Liver (tissue), 9 donors: ENCODE data around the gene LEMD1. TPM values are rescaled to one million over a fixed set of nuclear protein-coding genes. Genes with fewer than 3 reads are reported as not detected.

Experiments
- DNase-seq: peaks from one replicate; pipeline ENCODE4 v3.0.0-alpha.2; 2017; ENCODE audit warnings: low spot score
- H3K27ac ChIP-seq, 2 donors: one replicate each; pipeline ENCODE4 v1.7.0; 2013; ENCODE audit warnings: inconsistent platforms in 2 of 2, low read length in 2 of 2, control low read depth in 1 of 2, low read depth in 1 of 2, mild to moderate bottlenecking in 1 of 2
- H3K27me3 ChIP-seq, 4 donors: one replicate each; pipeline versions ENCODE4 v1.6.1 to v1.7.0; 2013; ENCODE audit warnings: low read length in 3 of 4, inconsistent platforms in 1 of 4, mild to moderate bottlenecking in 1 of 4, moderate library complexity in 1 of 4; ENCODE audit not compliant: control insufficient read depth in 4 of 4, insufficient read depth in 4 of 4
- H3K36me3 ChIP-seq, 4 donors: one replicate each; pipeline versions ENCODE4 v1.6.1 to v1.7.0; 2013; ENCODE audit warnings: low read length in 3 of 4, mild to moderate bottlenecking in 3 of 4, low read depth in 1 of 4, moderate library complexity in 1 of 4; ENCODE audit not compliant: control insufficient read depth in 4 of 4, insufficient read depth in 3 of 4
- H3K4me1 ChIP-seq, 4 donors: one replicate each; pipeline versions ENCODE4 v1.6.1 to v1.7.0; 2013; ENCODE audit warnings: low read length in 3 of 4, mild to moderate bottlenecking in 3 of 4, moderate library complexity in 1 of 4; ENCODE audit not compliant: control insufficient read depth in 4 of 4, insufficient read depth in 4 of 4
- H3K4me3 ChIP-seq, 3 donors: one replicate each; pipeline versions ENCODE4 v1.6.1 to v1.7.0; 2013; ENCODE audit warnings: low read length in 3 of 3, control low read depth in 1 of 3, low read depth in 1 of 3, mild to moderate bottlenecking in 1 of 3
- H3K9ac ChIP-seq, 2 donors: one replicate each; pipeline ENCODE4 v1.7.0; 2013; ENCODE audit warnings: low read length in 2 of 2, mild to moderate bottlenecking in 2 of 2, moderate library complexity in 2 of 2, control low read depth in 1 of 2, low read depth in 1 of 2
- H3K9me3 ChIP-seq, 4 donors: one replicate each; pipeline versions ENCODE4 v1.6.1 to v1.7.0; 2013; ENCODE audit warnings: low read length in 3 of 4; ENCODE audit not compliant: control insufficient read depth in 4 of 4
- EGR1 ChIP-seq, 2 donors: IDR thresholded peaks; 2 replicates each; pipeline ENCODE4 v1.6.1; 2016 to 2018; ENCODE audit warnings: antibody characterized with exemption in 2 of 2, low read depth in 2 of 2
- FOXA1 ChIP-seq: IDR thresholded peaks from 2 replicates; pipeline ENCODE4 v1.6.1; 2016; ENCODE audit warnings: antibody characterized with exemption
- FOXA2 ChIP-seq: IDR thresholded peaks from 2 replicates; pipeline ENCODE4 v1.6.1; 2016; ENCODE audit warnings: antibody characterized with exemption
- GABPA ChIP-seq, 2 donors: IDR thresholded peaks in 1 of 2; conservative IDR thresholded peaks in 1 of 2; 2 replicates each; pipeline ENCODE4 v1.6.1; 2016; ENCODE audit warnings: antibody characterized with exemption in 2 of 2, mild to moderate bottlenecking in 1 of 2, moderate library complexity in 1 of 2
- HNF4A ChIP-seq, 2 donors: conservative IDR thresholded peaks; 2 replicates each; pipeline ENCODE4 v1.6.1; 2016; ENCODE audit warnings: antibody characterized with exemption in 2 of 2, mild to moderate bottlenecking in 2 of 2
- HNF4G ChIP-seq: IDR thresholded peaks from 2 replicates; pipeline ENCODE4 v1.6.1; 2016; ENCODE audit warnings: antibody characterized with exemption
- JUND ChIP-seq, 2 donors: IDR thresholded peaks; 2 replicates each; pipeline ENCODE4 v1.6.1; 2016; ENCODE audit warnings: antibody characterized with exemption in 2 of 2
- NR2F2 ChIP-seq: IDR thresholded peaks from 2 replicates; pipeline ENCODE4 v1.6.1; 2016; ENCODE audit warnings: antibody characterized with exemption
- RAD21 ChIP-seq, 2 donors: IDR thresholded peaks; 2 replicates each; pipeline ENCODE4 v1.6.1; 2016; ENCODE audit warnings: antibody characterized with exemption in 2 of 2, mild to moderate bottlenecking in 2 of 2
- REST ChIP-seq: IDR thresholded peaks from 2 replicates; pipeline ENCODE4 v1.6.1; 2016; ENCODE audit warnings: antibody characterized with exemption, mild to moderate bottlenecking
- RXRA ChIP-seq, 2 donors: IDR thresholded peaks; 2 replicates each; pipeline ENCODE4 v1.6.1; 2017 to 2018; ENCODE audit warnings: antibody characterized with exemption in 2 of 2, mild to moderate bottlenecking in 1 of 2
- SP1 ChIP-seq: IDR thresholded peaks from 2 replicates; pipeline ENCODE4 v1.6.1; 2018; ENCODE audit warnings: antibody characterized with exemption, mild to moderate bottlenecking
- TAF1 ChIP-seq: conservative IDR thresholded peaks from 2 replicates; pipeline ENCODE4 v1.6.1; 2016; ENCODE audit warnings: antibody characterized with exemption, mild to moderate bottlenecking
- YY1 ChIP-seq: IDR thresholded peaks from 2 replicates; pipeline ENCODE4 v1.6.1; 2016; ENCODE audit warnings: antibody characterized with exemption, mild to moderate bottlenecking
- ZBTB33 ChIP-seq: IDR thresholded peaks from 2 replicates; pipeline ENCODE4 v1.6.1; 2016; ENCODE audit warnings: antibody characterized with exemption
- WGBS: extraction: QIAGEN DNeasy Blood & Tissue Kit; methylation state at CpG from one replicate; pipeline ENCODE4 v1.1.7; 2013; 5-methylcytosine and 5-hydroxymethylcytosine counted together
- polyA plus RNA-seq, 2 donors: library from polyadenylated mRNA; stranded (reverse) in 1 of 2; unstranded in 1 of 2; fragments of 200-250 nt in 1 of 2; fragments of >200 nt in 1 of 2; fragmentation: Nextera tagmentation in 1 of 2; extraction: Ambion mirVana in 1 of 2; gene quantifications; one replicate each; pipeline versions ENCODE4 v1.2.1 to v1.2.3, GENCODE V29; 2013 to 2015
- total RNA-seq, 2 donors: library from RNA; depleted of rRNA; stranded (reverse); fragments of >200 nt; gene quantifications; one replicate each; pipeline ENCODE4 v1.2.3, GENCODE V29; 2014
- TF ChIP-seq, protein P1 (sequence below): IDR thresholded peaks from 2 replicates; pipeline ENCODE4 v1.6.1; 2016; ENCODE audit warnings: antibody characterized with exemption
- TF ChIP-seq, protein P2 (sequence below): IDR thresholded peaks from 2 replicates; pipeline ENCODE4 v1.6.1; 2016; ENCODE audit warnings: antibody characterized with exemption
- donor health status: healthy.
- donor health status: healthy.
- donor health status: healthy.
- donor health status: healthy.
- donor health status: healthy.

LEMD1 gene
- total and polyA plus RNA-seq, 4 donors, result not detected

DNA sequence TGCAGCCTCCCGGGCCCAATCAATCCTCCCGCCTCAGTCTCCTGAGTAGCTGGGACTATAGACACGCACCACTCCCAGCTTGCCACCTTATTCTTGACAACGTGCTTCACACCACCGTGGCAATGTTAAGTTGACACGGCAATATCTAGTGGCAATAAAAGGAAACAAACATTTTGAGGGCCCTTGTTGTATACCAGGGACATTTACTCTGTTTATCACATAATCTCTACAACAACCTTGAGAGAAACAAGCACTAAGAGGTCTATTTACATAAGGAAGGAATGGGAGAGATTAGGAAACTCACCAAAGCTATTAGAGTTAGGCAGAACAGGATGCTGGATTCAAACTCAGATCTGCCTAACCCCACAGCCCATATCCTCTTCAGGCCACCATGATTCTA lies 68.2 kb downstream of the LEMD1 start:
- H3K9ac ChIP-seq, result no peak overlapping the region
- H3K27ac ChIP-seq, result no peak overlapping the region
- DNase-seq, result no peak
- H3K9me3 ChIP-seq, result no peaks in the 10 kb centered on the region
- no peaks in the 10 kb centered on the region for H3K4me1 ChIP-seq
- no peaks in the 10 kb centered on the region for H3K36me3 ChIP-seq
- TF ChIP-seq NR2F2, result no peak
- no peak for TF ChIP-seq SP1
- TF ChIP-seq JUND (IDR thresholded peaks at IDR 0.05), result no peak
- no peak for TF ChIP-seq TAF1
- TF ChIP-seq HNF4G, result no peak
- no peak for TF ChIP-seq ZBTB33
- no peak for TF ChIP-seq FOXA2
- TF ChIP-seq FOXA1, result no peak
- TF ChIP-seq RAD21 (IDR thresholded peaks at IDR 0.05), result no peak
- TF ChIP-seq GABPA (IDR thresholded peaks at IDR 0.05 in 1 of 2, conservative IDR thresholded peaks at IDR 0.05 in 1 of 2), result no peak
- TF ChIP-seq, protein P1, sequence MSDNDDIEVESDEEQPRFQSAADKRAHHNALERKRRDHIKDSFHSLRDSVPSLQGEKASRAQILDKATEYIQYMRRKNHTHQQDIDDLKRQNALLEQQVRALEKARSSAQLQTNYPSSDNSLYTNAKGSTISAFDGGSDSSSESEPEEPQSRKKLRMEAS, result no peak
- no peak for TF ChIP-seq HNF4A (conservative IDR thresholded peaks at IDR 0.05)
- no peak for TF ChIP-seq YY1
- TF ChIP-seq EGR1 (IDR thresholded peaks at IDR 0.05; ENCODE audit: low read depth in 2 of 2), result no peak
- TF ChIP-seq, protein P2, sequence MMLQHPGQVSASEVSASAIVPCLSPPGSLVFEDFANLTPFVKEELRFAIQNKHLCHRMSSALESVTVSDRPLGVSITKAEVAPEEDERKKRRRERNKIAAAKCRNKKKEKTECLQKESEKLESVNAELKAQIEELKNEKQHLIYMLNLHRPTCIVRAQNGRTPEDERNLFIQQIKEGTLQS, result no peak
- no peak for TF ChIP-seq REST
- TF ChIP-seq RXRA (IDR thresholded peaks at IDR 0.05), result no peak
- H3K27me3 ChIP-seq, result peaks cover 0 to 9% (median 2%) of the 10 kb centered on the region in 4 donors
- no peak overlapping the region for H3K4me3 ChIP-seq
- 60% methylated on average over 6 of the region's 6 CpGs for WGBS

GRCh38 chr1:205353191-205353590 lies 68.7 kb downstream of the LEMD1 start:
- Histone ChIP-seq H3K9me3 (no peaks in the 10 kb centered on the region), H3K36me3 (no peaks in the 10 kb centered on the region), H3K4me3 (no peak overlapping the region), H3K9ac (no peak overlapping the region), H3K27me3 (peaks cover 0 to 9% (median 2%) of the 10 kb centered on the region in 4 donors), H3K4me1 (no peaks in the 10 kb centered on the region), H3K27ac (no peak overlapping the region)
- no peak for TF ChIP-seq EGR1 (IDR thresholded peaks at IDR 0.05; ENCODE audit: low read depth in 2 of 2)
- TF ChIP-seq HNF4G, result no peak
- TF ChIP-seq, protein P1, result no peak
- TF ChIP-seq, protein P2, result no peak
- no peak for TF ChIP-seq FOXA2
- TF ChIP-seq FOXA1, result no peak
- no peak for TF ChIP-seq RXRA (IDR thresholded peaks at IDR 0.05)
- TF ChIP-seq TAF1, result no peak
- TF ChIP-seq ZBTB33, result no peak
- no peak for TF ChIP-seq RAD21 (IDR thresholded peaks at IDR 0.05)
- no peak for TF ChIP-seq HNF4A (conservative IDR thresholded peaks at IDR 0.05)
- no peak for TF ChIP-seq YY1
- no peak for TF ChIP-seq REST
- TF ChIP-seq JUND (IDR thresholded peaks at IDR 0.05), result no peak
- TF ChIP-seq GABPA (IDR thresholded peaks at IDR 0.05 in 1 of 2, conservative IDR thresholded peaks at IDR 0.05 in 1 of 2), result no peak
- DNase-seq, result no peak
- WGBS, result 90% methylated on average over 4 of the region's 4 CpGs
